Esophagus (tissue), 2 donors: ENCODE results near the gene ENOX1. TPM values are rescaled to one million over a fixed set of nuclear protein-coding genes. Genes with fewer than 3 reads are reported as not detected.
"Not testable (repeated sequence)": the region's sequence is repeated elsewhere in the genome, so short reads cannot be mapped to it uniquely, and the experiment has no call there.

ENCODE experiments used
- H3K27ac ChIP-seq, 2 donors: one replicate each; pipeline ENCODE4 v1.5.1; 2013; ENCODE audit warnings: low read depth in 2 of 2, mild to moderate bottlenecking in 2 of 2, inconsistent platforms in 1 of 2, low read length in 1 of 2, moderate library complexity in 1 of 2
- H3K27me3 ChIP-seq, 2 donors: one replicate each; pipeline ENCODE4 v1.6.1; 2013; ENCODE audit warnings: low read length in 2 of 2, control low read depth in 1 of 2, mild to moderate bottlenecking in 1 of 2; ENCODE audit not compliant: insufficient read depth in 2 of 2, control insufficient read depth in 1 of 2
- H3K36me3 ChIP-seq, 2 donors: one replicate each; pipeline ENCODE4 v1.6.1; 2013; ENCODE audit warnings: low read length in 1 of 2; ENCODE audit not compliant: control insufficient read depth in 2 of 2, insufficient read depth in 2 of 2
- H3K4me1 ChIP-seq, 2 donors: one replicate each; pipeline ENCODE4 v1.6.1; 2013; ENCODE audit warnings: low read length in 1 of 2; ENCODE audit not compliant: control insufficient read depth in 2 of 2, insufficient read depth in 2 of 2
- H3K4me3 ChIP-seq, 2 donors: one replicate each; pipeline ENCODE4 v1.5.1; 2013; ENCODE audit warnings: low read length in 2 of 2, mild to moderate bottlenecking in 2 of 2, low read depth in 1 of 2, moderate library complexity in 1 of 2
- H3K9me3 ChIP-seq, 2 donors: one replicate each; pipeline ENCODE4 v1.6.1; 2013; ENCODE audit warnings: mild to moderate bottlenecking in 2 of 2, low read depth in 1 of 2, low read length in 1 of 2, moderate library complexity in 1 of 2; ENCODE audit not compliant: control insufficient read depth in 2 of 2, insufficient read depth in 1 of 2
- WGBS, 2 donors: extraction: QIAGEN DNeasy Blood & Tissue Kit; methylation state at CpG; one replicate each; pipeline ENCODE4 v1.1.7; 2013; 5-methylcytosine and 5-hydroxymethylcytosine counted together
- polyA plus RNA-seq, 2 donors: library from polyadenylated mRNA; stranded (reverse); fragments of 200-250 nt; gene quantifications; one replicate each; pipeline ENCODE4 v1.2.3, GENCODE V29; 2013
- donor health status: healthy with polysubstance abuse.
- donor health status: Bipolar disorder and iron deficiency.

The ENOX1 gene
- polyA plus RNA-seq, 2 donors = 0.10 to 0.29 TPM

DNA sequence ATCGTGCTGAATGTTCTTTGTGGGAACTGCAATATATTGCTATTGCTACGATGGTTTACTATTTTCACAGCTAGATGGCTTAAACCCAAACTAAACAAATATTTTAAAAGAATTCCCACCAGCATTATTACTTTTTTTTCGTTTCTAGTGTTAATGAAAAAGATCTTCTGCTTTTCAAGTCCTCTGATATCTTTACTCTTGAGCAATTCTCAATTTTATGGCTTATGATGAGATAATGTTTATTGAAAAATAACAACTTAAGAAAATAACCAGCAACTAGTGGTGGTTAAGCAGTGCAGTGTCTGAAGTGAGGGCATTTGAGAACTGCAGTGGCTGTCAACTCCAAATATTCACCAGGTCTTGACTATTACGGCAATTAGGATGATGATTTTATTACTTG, 360.4 kb downstream of the ENOX1 start:
- Histone ChIP-seq H3K27ac (no peak overlapping the region), H3K4me1 (no peaks in the 10 kb centered on the region), H3K4me3 (no peak overlapping the region), H3K9me3 (no peaks in the 10 kb centered on the region), H3K27me3 (no peaks in the 10 kb centered on the region), H3K36me3 (no peaks in the 10 kb centered on the region)
- WGBS, 2 donors = 53 to 63% methylated on average over 4 of the region's 4 CpGs

DNA sequence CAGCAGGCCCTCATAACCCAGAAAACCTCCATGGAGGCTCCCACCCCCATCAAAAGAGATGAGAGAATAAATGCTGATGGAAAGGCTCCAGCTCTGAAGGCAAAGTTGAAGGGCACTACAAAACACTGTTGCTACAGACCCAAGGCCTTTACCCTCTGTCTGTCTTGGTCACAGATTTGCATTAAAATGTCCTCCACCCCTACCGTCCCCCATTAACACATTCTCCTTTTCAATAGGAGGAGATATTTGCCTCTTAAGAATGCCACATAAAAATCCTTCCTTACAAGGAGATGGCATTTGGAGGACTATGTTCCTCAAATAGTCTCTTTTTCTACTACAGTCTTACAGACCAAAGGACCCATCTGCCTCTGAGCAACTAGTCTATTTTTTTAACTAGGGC, 361.5 kb downstream of the ENOX1 start:
- Histone ChIP-seq H3K9me3 (no peaks in the 10 kb centered on the region), H3K4me1 (no peaks in the 10 kb centered on the region), H3K36me3 (no peaks in the 10 kb centered on the region), H3K27me3 (no peaks in the 10 kb centered on the region), H3K27ac (no peak overlapping the region), H3K4me3 (no peak overlapping the region)
- 88 to 100% methylated on average over 1 of the region's 1 CpG for WGBS, 2 donors

DNA sequence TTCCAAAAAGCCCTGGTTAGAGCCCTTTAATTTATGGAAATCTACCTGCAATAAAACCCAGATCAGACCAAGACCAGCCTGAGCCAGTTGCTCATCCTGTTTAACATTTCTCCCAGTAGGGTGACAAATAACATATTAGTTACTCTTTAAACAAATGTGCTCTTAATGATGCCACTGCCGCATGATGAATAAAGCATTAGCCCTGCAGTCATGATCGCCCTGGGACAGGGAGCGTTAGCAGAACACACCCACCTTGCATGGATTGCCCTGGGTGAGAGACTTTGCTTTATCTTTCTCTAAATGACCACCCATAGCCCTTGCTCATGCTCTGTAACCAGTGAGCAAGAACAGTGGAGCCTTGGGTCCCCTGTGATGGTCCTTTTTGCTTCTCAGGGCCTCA, 362.4 kb downstream of the ENOX1 start:
- Histone ChIP-seq H3K27ac (no peak overlapping the region), H3K27me3 (no peaks in the 10 kb centered on the region), H3K9me3 (no peaks in the 10 kb centered on the region), H3K4me3 (no peak overlapping the region), H3K36me3 (no peaks in the 10 kb centered on the region), H3K4me1 (no peaks in the 10 kb centered on the region)
- WGBS, 2 donors = 80 to 88% methylated on average over 3 of the region's 3 CpGs

DNA sequence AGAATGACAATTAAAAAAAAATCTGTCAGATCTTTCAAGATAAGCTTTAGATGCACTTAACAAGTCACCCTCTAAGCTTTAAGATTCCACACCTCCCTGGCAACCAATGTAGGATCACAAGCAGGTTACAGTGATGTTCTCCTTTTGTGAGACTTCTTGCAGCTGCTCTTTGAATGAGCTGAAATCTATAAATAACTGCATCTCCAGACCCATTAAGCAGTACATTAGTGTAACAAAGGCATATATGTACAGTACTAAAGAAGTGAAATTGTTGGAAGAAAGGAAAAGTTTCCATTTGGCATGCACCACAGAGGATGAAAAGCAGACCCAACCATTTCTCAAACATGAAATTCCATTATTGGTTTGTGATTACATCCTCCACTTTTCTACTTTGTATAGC, 364.7 kb downstream of the ENOX1 start:
- Histone ChIP-seq H3K27ac (no peak overlapping the region), H3K36me3 (no peaks in the 10 kb centered on the region), H3K4me1 (no peaks in the 10 kb centered on the region), H3K4me3 (no peak overlapping the region), H3K9me3 (no peaks in the 10 kb centered on the region), H3K27me3 (no peaks in the 10 kb centered on the region)

DNA sequence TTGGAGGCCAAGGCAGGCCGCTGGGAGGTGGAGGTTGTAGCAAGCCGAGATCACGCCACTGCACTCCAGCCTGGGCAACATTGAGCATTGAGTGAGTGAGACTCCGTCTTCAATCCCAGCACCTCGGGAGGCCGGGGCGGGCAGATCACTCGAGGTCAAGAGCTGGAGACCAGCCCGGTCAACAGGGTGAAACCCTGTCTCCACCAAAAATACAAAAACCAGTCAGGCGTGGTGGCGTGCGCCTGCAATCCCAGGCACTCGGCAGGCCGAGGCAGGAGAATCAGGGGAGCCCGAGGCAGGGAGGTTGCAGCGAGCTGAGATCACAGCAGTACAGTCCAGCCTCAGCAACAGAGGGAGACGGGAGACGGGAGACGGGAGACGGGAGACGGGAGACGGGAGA, 369.9 kb downstream of the ENOX1 start:
- H3K27ac ChIP-seq, H3K36me3 ChIP-seq, H3K4me1 ChIP-seq, H3K27me3 ChIP-seq, H3K9me3 ChIP-seq, H3K4me3 ChIP-seq: not testable (repeated sequence)
- WGBS, 2 donors = 96% methylated on average over 20 to 21 of the region's 22 CpGs

DNA sequence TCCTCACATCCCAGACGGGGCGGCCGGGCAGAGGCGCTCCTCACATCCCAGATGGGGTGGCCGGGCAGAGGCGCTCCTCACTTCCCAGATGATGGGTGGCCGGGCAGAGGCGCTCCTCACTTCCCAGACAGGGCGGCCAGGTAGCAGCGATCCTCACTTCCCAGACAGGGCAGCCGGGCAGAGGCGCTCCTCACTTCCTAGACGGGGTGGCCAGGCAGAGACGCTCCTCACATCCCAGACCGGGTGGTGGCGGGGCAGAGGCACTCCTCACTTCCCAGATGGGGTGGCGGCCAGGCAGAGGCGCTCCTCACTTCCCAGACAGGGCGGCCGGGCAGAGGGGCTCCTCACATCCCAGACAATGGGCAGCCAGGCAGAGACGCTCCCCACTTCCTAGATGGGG, 370.4 kb downstream of the ENOX1 start:
- not testable (repeated sequence) for H3K9me3 ChIP-seq, H3K27ac ChIP-seq, H3K4me1 ChIP-seq, H3K36me3 ChIP-seq, H3K27me3 ChIP-seq, H3K4me3 ChIP-seq
- 92% methylated on average over 21 of the region's 21 CpGs for whole genome bisulfite sequencing, 2 donors

DNA sequence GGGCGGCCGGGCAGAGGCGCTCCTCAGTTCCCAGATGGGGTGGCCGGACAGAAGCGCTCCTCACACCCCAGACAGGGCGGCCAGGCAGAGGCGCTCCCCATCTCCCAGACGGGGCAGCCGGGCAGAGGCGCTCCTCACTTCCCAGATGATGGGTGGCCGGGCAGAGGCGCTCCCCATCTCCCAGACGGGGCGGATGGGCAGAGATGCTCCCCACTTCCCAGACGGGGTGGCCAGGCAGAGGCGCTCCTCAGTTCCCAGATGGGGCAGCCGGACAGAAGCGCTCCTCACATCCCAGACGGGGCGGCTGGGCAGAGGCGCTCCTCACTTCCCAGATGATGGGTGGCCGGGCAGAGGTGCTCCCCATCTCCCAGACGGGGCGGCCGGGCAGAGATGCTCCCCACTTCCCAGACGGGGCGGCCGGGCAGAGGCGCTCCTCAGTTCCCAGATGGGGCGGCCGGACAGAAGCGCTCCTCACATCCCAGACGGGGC, 370.8 kb downstream of the ENOX1 start:
- not testable (repeated sequence) for H3K4me3 ChIP-seq, H3K9me3 ChIP-seq, H3K27me3 ChIP-seq, H3K27ac ChIP-seq, H3K36me3 ChIP-seq, H3K4me1 ChIP-seq
- 93 to 94% methylated on average over 31 to 33 of the region's 33 CpGs for WGBS, 2 donors

DNA sequence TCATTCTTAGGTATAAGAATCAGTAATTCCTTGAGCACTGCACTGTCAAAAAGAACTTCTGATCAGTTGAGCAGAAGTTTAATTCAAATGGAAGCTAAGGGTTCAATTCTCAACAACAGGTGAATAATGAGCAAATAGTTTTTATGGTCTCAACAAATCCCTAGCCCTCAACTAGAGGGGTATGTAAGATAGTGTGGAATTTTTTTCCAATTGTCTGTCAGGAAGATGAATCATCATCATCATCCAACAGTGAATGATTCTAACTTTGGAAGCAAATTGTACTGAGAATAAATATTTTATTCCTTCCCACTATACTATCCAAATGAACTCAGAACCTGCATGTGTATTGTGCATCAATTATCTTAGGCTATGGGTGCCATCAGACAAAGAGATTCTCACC, 372.7 kb downstream of the ENOX1 start:
- Histone ChIP-seq H3K4me3 (no peak overlapping the region), H3K27me3 (no peaks in the 10 kb centered on the region), H3K36me3 (no peaks in the 10 kb centered on the region), H3K9me3 (no peaks in the 10 kb centered on the region), H3K4me1 (no peaks in the 10 kb centered on the region), H3K27ac (no peak overlapping the region)

DNA sequence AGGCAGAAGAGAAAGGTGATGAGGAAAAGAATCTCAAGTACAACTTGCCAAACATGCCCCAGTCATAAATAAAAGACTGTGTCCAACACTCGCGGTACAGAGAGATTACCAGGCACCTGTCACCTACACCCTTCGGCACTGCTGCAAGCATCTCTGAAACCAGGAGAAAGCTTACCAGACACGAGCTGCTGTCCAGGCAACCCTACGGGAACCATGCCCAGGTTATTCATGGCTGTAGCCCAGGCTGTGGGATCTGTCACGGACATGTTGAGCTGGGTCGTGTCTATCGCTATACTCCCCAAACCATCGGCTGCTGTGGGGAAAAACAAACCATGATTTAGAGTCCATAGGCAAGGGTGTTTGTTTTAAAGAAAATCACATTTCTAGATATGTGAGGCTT, 375.0 kb downstream of the ENOX1 start:
- H3K9me3 ChIP-seq = no peaks in the 10 kb centered on the region
- H3K27me3 ChIP-seq = no peaks in the 10 kb centered on the region
- H3K36me3 ChIP-seq = no peaks in the 10 kb centered on the region
- H3K4me3 ChIP-seq = no peak overlapping the region
- H3K4me1 ChIP-seq = no peaks in the 10 kb centered on the region
- no peak overlapping the region for H3K27ac ChIP-seq
- 59 to 68% methylated on average over 9 of the region's 9 CpGs for WGBS, 2 donors

DNA sequence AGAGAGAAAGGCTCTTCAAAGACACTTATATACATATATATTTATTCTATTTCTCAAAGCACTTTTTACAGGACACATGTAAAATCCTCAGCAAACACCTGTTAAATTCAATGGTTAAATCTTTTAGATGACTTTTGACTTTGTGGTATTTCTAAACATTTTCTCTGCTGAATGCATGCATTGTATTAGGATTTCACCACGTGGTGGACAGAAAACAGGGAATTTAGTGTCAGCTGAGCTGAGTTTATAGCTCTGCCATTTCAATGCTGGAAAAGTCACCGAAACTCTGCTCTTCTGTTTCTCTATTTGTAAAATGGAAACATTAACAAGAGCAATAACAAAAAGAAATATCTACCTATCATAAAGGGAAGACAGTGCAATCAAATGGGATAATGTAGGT, 375.6 kb downstream of the ENOX1 start:
- no peak overlapping the region for H3K27ac ChIP-seq
- H3K4me1 ChIP-seq = no peaks in the 10 kb centered on the region
- no peaks in the 10 kb centered on the region for H3K27me3 ChIP-seq
- no peak overlapping the region for H3K4me3 ChIP-seq
- H3K9me3 ChIP-seq = no peaks in the 10 kb centered on the region
- H3K36me3 ChIP-seq = no peaks in the 10 kb centered on the region
- WGBS, 2 donors = 62 to 67% methylated on average over 2 of the region's 2 CpGs
